GM12878 (cell line): ENCODE measurements around the gene EHBP1.

Experiments used
- POLR2A ChIP-seq: IDR thresholded peaks from 2 replicates; pipeline ENCODE4 v1.6.1; 2011; ENCODE audit warnings: low read depth, mild to moderate bottlenecking, low read length
- ZNF592 ChIP-seq: fragments of 450-650 bp; IDR thresholded peaks from 2 replicates; pipeline ENCODE4 v1.6.1; 2017; ENCODE audit warnings: mild to moderate bottlenecking, moderate library complexity

DNA sequence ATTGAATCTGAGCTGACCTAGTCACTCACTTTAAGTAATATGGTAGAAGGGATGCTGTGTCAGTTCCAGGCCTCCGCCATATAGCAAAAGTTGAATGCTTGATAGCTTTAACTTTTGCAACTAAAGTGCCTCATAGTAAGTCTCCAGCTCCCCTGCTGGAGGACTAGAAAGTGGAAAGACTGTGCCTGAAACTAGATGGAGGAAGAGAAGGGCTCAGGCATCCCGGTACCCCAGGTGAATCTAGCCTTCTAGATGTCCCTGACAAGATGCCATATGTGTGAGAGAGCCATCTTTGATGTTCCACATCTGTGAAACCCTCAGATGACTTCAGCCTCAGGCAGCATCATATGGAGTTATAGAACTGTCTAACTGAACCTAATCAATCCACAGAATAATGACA, 366.2 kb downstream of the EHBP1 start:
- TF ChIP-seq POLR2A (no peak), ZNF592 (no peak)
